ENCODE measurements around the gene ZC2HC1C.
A peak's percentile ranks its signal among the peaks of the same experiment; 100 is the strongest.

The ZC2HC1C gene

GRCh38 chr14:75069121-75069810 is at the start of gene ZC2HC1C:
ZC2HC1C (plus strand) TSS chr14:75069641; CDS start chr14:75070574, 933 bp downstream.
- Histone ChIP-seq H3K27me3 (ENCODE audit: insufficient read depth, insufficient read length) (no peaks in the 10 kb centered on the region), H3K9ac (ENCODE audit: insufficient read length, low read depth) (peak within 1 kb of the TSS; percentile 87), H3K36me3 (ENCODE audit: insufficient read depth, insufficient read length, low read length) (no peaks in the 10 kb centered on the region), H3K9me3 (ENCODE audit: insufficient read depth, low read length) (no peaks in the 10 kb centered on the region), H3K4me3 (ENCODE audit: insufficient read length, low read depth) (peak within 1 kb of the TSS; percentile 70), H3K4me1 (ENCODE audit: insufficient read depth, insufficient read length) (peaks cover 4% of the 10 kb centered on the region)
- DNase-seq (ENCODE audit: low read depth, low spot score): peak; percentile 57
- TF ChIP-seq ZNF274 (IDR thresholded peaks at IDR 0.05; ENCODE audit: low read depth, low read length) (no peak), YY1 (IDR thresholded peaks at IDR 0.05; ENCODE audit: insufficient read depth, insufficient read length) (no peak), SUZ12 (IDR thresholded peaks at IDR 0.05; ENCODE audit: extremely low read depth, insufficient read depth, insufficient read length) (no peak)

- H3K9me3 ChIP-seq (ENCODE audit: insufficient read depth, low read length): no peaks in the 10 kb centered on the region
- H3K36me3 ChIP-seq (ENCODE audit: insufficient read depth, insufficient read length, low read length): peaks cover 39% of the 10 kb centered on the region
- H3K4me3 ChIP-seq (ENCODE audit: insufficient read length, low read depth): no peak overlapping the region
- DNase-seq (ENCODE audit: low read depth, low spot score): no peak
- no peaks in the 10 kb centered on the region for H3K27me3 ChIP-seq (ENCODE audit: insufficient read depth, insufficient read length)
- TF ChIP-seq ZNF274 (IDR thresholded peaks at IDR 0.05; ENCODE audit: low read depth, low read length): no peak
- TF ChIP-seq YY1 (IDR thresholded peaks at IDR 0.05; ENCODE audit: insufficient read depth, insufficient read length): no peak
- no peak for TF ChIP-seq SUZ12 (IDR thresholded peaks at IDR 0.05; ENCODE audit: extremely low read depth, insufficient read depth, insufficient read length)
- H3K9ac ChIP-seq (ENCODE audit: insufficient read length, low read depth): no peak overlapping the region
- H3K4me1 ChIP-seq (ENCODE audit: insufficient read depth, insufficient read length): no peaks in the 10 kb centered on the region
These were observed 46.8 kb upstream of the ZC2HC1C start for GRCh38 chr14:75022655-75023054.

GRCh38 chr14:75023108-75023507 is 46.3 kb upstream of the ZC2HC1C start:
- H3K9ac ChIP-seq (ENCODE audit: insufficient read length, low read depth): no peak overlapping the region
- H3K4me3 ChIP-seq (ENCODE audit: insufficient read length, low read depth): no peak overlapping the region
- no peak for DNase-seq (ENCODE audit: low read depth, low spot score)
- peaks cover 38% of the 10 kb centered on the region for H3K36me3 ChIP-seq (ENCODE audit: insufficient read depth, insufficient read length, low read length)
- H3K4me1 ChIP-seq (ENCODE audit: insufficient read depth, insufficient read length): no peaks in the 10 kb centered on the region
- H3K27me3 ChIP-seq (ENCODE audit: insufficient read depth, insufficient read length): no peaks in the 10 kb centered on the region
- TF ChIP-seq ZNF274 (IDR thresholded peaks at IDR 0.05; ENCODE audit: low read depth, low read length) (no peak), SUZ12 (IDR thresholded peaks at IDR 0.05; ENCODE audit: extremely low read depth, insufficient read depth, insufficient read length) (no peak), YY1 (IDR thresholded peaks at IDR 0.05; ENCODE audit: insufficient read depth, insufficient read length) (no peak)
- no peaks in the 10 kb centered on the region for H3K9me3 ChIP-seq (ENCODE audit: insufficient read depth, low read length)

- Histone ChIP-seq H3K9ac (ENCODE audit: insufficient read length, low read depth) (no peak overlapping the region), H3K4me1 (ENCODE audit: insufficient read depth, insufficient read length) (no peaks in the 10 kb centered on the region), H3K4me3 (ENCODE audit: insufficient read length, low read depth) (no peak overlapping the region), H3K27me3 (ENCODE audit: insufficient read depth, insufficient read length) (no peaks in the 10 kb centered on the region), H3K36me3 (ENCODE audit: insufficient read depth, insufficient read length, low read length) (peaks cover 32% of the 10 kb centered on the region), H3K9me3 (ENCODE audit: insufficient read depth, low read length) (no peaks in the 10 kb centered on the region)
- TF ChIP-seq SUZ12 (IDR thresholded peaks at IDR 0.05; ENCODE audit: extremely low read depth, insufficient read depth, insufficient read length) (no peak), YY1 (IDR thresholded peaks at IDR 0.05; ENCODE audit: insufficient read depth, insufficient read length) (no peak), ZNF274 (IDR thresholded peaks at IDR 0.05; ENCODE audit: low read depth, low read length) (no peak)
- no peak for DNase-seq (ENCODE audit: low read depth, low spot score)
These were observed 44.4 kb upstream of the ZC2HC1C start for GRCh38 chr14:75025082-75025481.

GRCh38 chr14:75025876-75026275 is 43.6 kb upstream of the ZC2HC1C start:
- H3K36me3 ChIP-seq (ENCODE audit: insufficient read depth, insufficient read length, low read length): peaks cover 31% of the 10 kb centered on the region
- TF ChIP-seq ZNF274 (IDR thresholded peaks at IDR 0.05; ENCODE audit: low read depth, low read length) (no peak), SUZ12 (IDR thresholded peaks at IDR 0.05; ENCODE audit: extremely low read depth, insufficient read depth, insufficient read length) (no peak), YY1 (IDR thresholded peaks at IDR 0.05; ENCODE audit: insufficient read depth, insufficient read length) (no peak)
- no peak for DNase-seq (ENCODE audit: low read depth, low spot score)

GRCh38 chr14:75030147-75030546 is 39.3 kb upstream of the ZC2HC1C start:
- Histone ChIP-seq H3K4me1 (ENCODE audit: insufficient read depth, insufficient read length) (no peaks in the 10 kb centered on the region), H3K9me3 (ENCODE audit: insufficient read depth, low read length) (no peaks in the 10 kb centered on the region), H3K36me3 (ENCODE audit: insufficient read depth, insufficient read length, low read length) (peaks cover 39% of the 10 kb centered on the region), H3K4me3 (ENCODE audit: insufficient read length, low read depth) (no peak overlapping the region), H3K9ac (ENCODE audit: insufficient read length, low read depth) (no peak overlapping the region), H3K27me3 (ENCODE audit: insufficient read depth, insufficient read length) (no peaks in the 10 kb centered on the region)
- DNase-seq (ENCODE audit: low read depth, low spot score): no peak
- TF ChIP-seq SUZ12 (IDR thresholded peaks at IDR 0.05; ENCODE audit: extremely low read depth, insufficient read depth, insufficient read length): no peak
- TF ChIP-seq ZNF274 (IDR thresholded peaks at IDR 0.05; ENCODE audit: low read depth, low read length): no peak
- TF ChIP-seq YY1 (IDR thresholded peaks at IDR 0.05; ENCODE audit: insufficient read depth, insufficient read length): no peak

More at GRCh38 chr14:75025876-75026275, 43.6 kb upstream of the ZC2HC1C start:
- Histone ChIP-seq H3K9me3 (ENCODE audit: insufficient read depth, low read length) (no peaks in the 10 kb centered on the region), H3K4me3 (ENCODE audit: insufficient read length, low read depth) (no peak overlapping the region), H3K27me3 (ENCODE audit: insufficient read depth, insufficient read length) (no peaks in the 10 kb centered on the region), H3K9ac (ENCODE audit: insufficient read length, low read depth) (no peak overlapping the region), H3K4me1 (ENCODE audit: insufficient read depth, insufficient read length) (no peaks in the 10 kb centered on the region)

GRCh38 chr14:75032939-75033338 is 36.5 kb upstream of the ZC2HC1C start:
- no peak for TF ChIP-seq ZNF274 (IDR thresholded peaks at IDR 0.05; ENCODE audit: low read depth, low read length)
- no peak for TF ChIP-seq SUZ12 (IDR thresholded peaks at IDR 0.05; ENCODE audit: extremely low read depth, insufficient read depth, insufficient read length)
- no peak for TF ChIP-seq YY1 (IDR thresholded peaks at IDR 0.05; ENCODE audit: insufficient read depth, insufficient read length)
- Histone ChIP-seq H3K9me3 (ENCODE audit: insufficient read depth, low read length) (no peaks in the 10 kb centered on the region), H3K36me3 (ENCODE audit: insufficient read depth, insufficient read length, low read length) (peaks cover 37% of the 10 kb centered on the region), H3K4me1 (ENCODE audit: insufficient read depth, insufficient read length) (no peaks in the 10 kb centered on the region), H3K4me3 (ENCODE audit: insufficient read length, low read depth) (no peak overlapping the region), H3K9ac (ENCODE audit: insufficient read length, low read depth) (no peak overlapping the region), H3K27me3 (ENCODE audit: insufficient read depth, insufficient read length) (no peaks in the 10 kb centered on the region)
- no peak for DNase-seq (ENCODE audit: low read depth, low spot score)

All from NT2/D1 (cell line).